ENCODE data around the gene KDM5B. TPM values are rescaled to one million over a fixed set of nuclear protein-coding genes. Genes with fewer than 3 reads are reported as not detected.

The KDM5B gene
- total and polyA plus RNA-seq, 2 of the 8 experiments (the other 6 are each of a cell fraction or from before 2014, with no cell fraction given), result 73.3 to 210 TPM

GRCh38 chr1:202682477-202682876 lies 125.7 kb downstream of the KDM5B start (continued):
- TF ChIP-seq CHD2 (IDR thresholded peaks at IDR 0.05; ENCODE audit: low read length) (no peak), EGR1 (IDR thresholded peaks at IDR 0.05; ENCODE audit: borderline replicate concordance, low read depth, low read length) (no peak), EZH2 (IDR thresholded peaks at IDR 0.05; ENCODE audit: low read depth, low read length, severe bottlenecking) (no peak), BRCA1 (IDR thresholded peaks at IDR 0.05; ENCODE audit: low read depth, low read length) (no peak), FOSL1 (IDR thresholded peaks at IDR 0.05; ENCODE audit: insufficient read depth, low read depth, low read length) (no peak), RNF2 (IDR thresholded peaks at IDR 0.05; ENCODE audit: borderline replicate concordance, low read depth, low read length, missing control alignments, poor library complexity, severe bottlenecking) (no peak), POU5F1 (IDR thresholded peaks at IDR 0.05; ENCODE audit: low read depth, low read length) (no peak)
- TF ChIP-seq, protein P1, sequence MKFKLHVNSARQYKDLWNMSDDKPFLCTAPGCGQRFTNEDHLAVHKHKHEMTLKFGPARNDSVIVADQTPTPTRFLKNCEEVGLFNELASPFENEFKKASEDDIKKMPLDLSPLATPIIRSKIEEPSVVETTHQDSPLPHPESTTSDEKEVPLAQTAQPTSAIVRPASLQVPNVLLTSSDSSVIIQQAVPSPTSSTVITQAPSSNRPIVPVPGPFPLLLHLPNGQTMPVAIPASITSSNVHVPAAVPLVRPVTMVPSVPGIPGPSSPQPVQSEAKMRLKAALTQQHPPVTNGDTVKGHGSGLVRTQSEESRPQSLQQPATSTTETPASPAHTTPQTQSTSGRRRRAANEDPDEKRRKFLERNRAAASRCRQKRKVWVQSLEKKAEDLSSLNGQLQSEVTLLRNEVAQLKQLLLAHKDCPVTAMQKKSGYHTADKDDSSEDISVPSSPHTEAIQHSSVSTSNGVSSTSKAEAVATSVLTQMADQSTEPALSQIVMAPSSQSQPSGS (IDR thresholded peaks at IDR 0.05; ENCODE audit: low read length), result no peak

Measured in H1 (cell line).